ENCODE measurements around the gene SEMA3A.
"Not testable (repeated sequence)": the region's sequence is repeated elsewhere in the genome, so short reads cannot be mapped to it uniquely, and the experiment has no call there.

The SEMA3A gene

GRCh38 chr7:84073186-84073875 is 121.3 kb downstream of the SEMA3A start:
- in situ Hi-C loops (cut with HindIII; ENCODE audit: low sequenced_read_pairs): no loop called here
- no peak for DNase-seq (ENCODE audit: low read depth)
- TF ChIP-seq CTCF (IDR thresholded peaks at IDR 0.05; ENCODE audit: low read depth, low read length, missing control alignments): no peak
- H3K4me3 ChIP-seq (ENCODE audit: low read depth, low read length): no peak overlapping the region

GRCh38 chr7:84070770-84071169 is 123.8 kb downstream of the SEMA3A start:
- H3K4me3 ChIP-seq (ENCODE audit: low read depth, low read length): no peak overlapping the region
- TF ChIP-seq CTCF (IDR thresholded peaks at IDR 0.05; ENCODE audit: low read depth, low read length, missing control alignments): no peak
- in situ Hi-C loops (cut with HindIII; ENCODE audit: low sequenced_read_pairs): no loop called here
- no peak for DNase-seq (ENCODE audit: low read depth)

- H3K4me3 ChIP-seq (ENCODE audit: low read depth, low read length): no peak overlapping the region
- in situ Hi-C loops (cut with HindIII; ENCODE audit: low sequenced_read_pairs): no loop called here
- no peak for DNase-seq (ENCODE audit: low read depth)
- TF ChIP-seq CTCF (IDR thresholded peaks at IDR 0.05; ENCODE audit: low read depth, low read length, missing control alignments): no peak
Measured at GRCh38 chr7:84069999-84070500, 124.5 kb downstream of the SEMA3A start.

GRCh38 chr7:84069033-84069432 is 125.6 kb downstream of the SEMA3A start:
- no peak for DNase-seq (ENCODE audit: low read depth)
- H3K4me3 ChIP-seq (ENCODE audit: low read depth, low read length): no peak overlapping the region
- in situ Hi-C loops (cut with HindIII; ENCODE audit: low sequenced_read_pairs): no loop called here
- TF ChIP-seq CTCF (IDR thresholded peaks at IDR 0.05; ENCODE audit: low read depth, low read length, missing control alignments): no peak

GRCh38 chr7:84062489-84062901 is 132.1 kb downstream of the SEMA3A start:
- DNase-seq (ENCODE audit: low read depth); in situ Hi-C loops (cut with HindIII; ENCODE audit: low sequenced_read_pairs); H3K4me3 ChIP-seq (ENCODE audit: low read depth, low read length): not testable (repeated sequence)

GRCh38 chr7:84060760-84061261 is 133.8 kb downstream of the SEMA3A start:
- in situ Hi-C loops (cut with HindIII; ENCODE audit: low sequenced_read_pairs): no loop called here
- TF ChIP-seq CTCF (IDR thresholded peaks at IDR 0.05; ENCODE audit: low read depth, low read length, missing control alignments): no peak
- DNase-seq (ENCODE audit: low read depth): no peak
- H3K4me3 ChIP-seq (ENCODE audit: low read depth, low read length): no peak overlapping the region

GRCh38 chr7:84060000-84060399 is 134.6 kb downstream of the SEMA3A start:
- H3K4me3 ChIP-seq (ENCODE audit: low read depth, low read length): no peak overlapping the region
- no peak for TF ChIP-seq CTCF (IDR thresholded peaks at IDR 0.05; ENCODE audit: low read depth, low read length, missing control alignments)
- no peak for DNase-seq (ENCODE audit: low read depth)
- in situ Hi-C loops (cut with HindIII; ENCODE audit: low sequenced_read_pairs): no loop called here
